HepG2 (cell line): Measurements from ENCODE around the gene USE1. TPM values are rescaled to one million over a fixed set of nuclear protein-coding genes. Genes with fewer than 3 reads are reported as not detected.
A peak's percentile ranks its signal among the peaks of the same experiment; 100 is the strongest.

Source experiments
- GATAD2A ChIP-seq: IDR thresholded peaks from 2 replicates; pipeline ENCODE4 v1.6.1; 2016
- GFI1 ChIP-seq: sonication (generic); formaldehyde crosslinking; IDR thresholded peaks from 2 replicates; pipeline ENCODE4 v1.5.0; 2020; ENCODE audit warnings: missing genetic modification reagents, mild to moderate bottlenecking, borderline replicate concordance
- HNRNPH1 ChIP-seq: fragments of 200-400 bp; formaldehyde crosslinking; optimal IDR thresholded peaks from 2 replicates; pipeline ENCODE3; 2017; ENCODE audit warnings: mild to moderate bottlenecking, low read depth, low read length
- NR2F2 ChIP-seq: IDR thresholded peaks from 2 replicates; pipeline ENCODE4 v1.6.1; 2012; ENCODE audit warnings: low read depth, inconsistent platforms, borderline replicate concordance
- RBM22 ChIP-seq: fragments of 200-400 bp; formaldehyde crosslinking; optimal IDR thresholded peaks from 2 replicates; pipeline ENCODE3; 2017; ENCODE audit warnings: mild to moderate bottlenecking, low read length, moderate library complexity
- RNF2 ChIP-seq: fragments of 450-650 bp; conservative IDR thresholded peaks from 2 replicates; pipeline ENCODE4 v1.6.1; 2016; ENCODE audit warnings: low read depth
- SMC3 ChIP-seq: IDR thresholded peaks from 2 replicates; pipeline ENCODE4 v1.6.1; 2011; ENCODE audit warnings: low read length, improper control_type of control experiment
- SP140L ChIP-seq: sonication (generic); formaldehyde crosslinking; IDR thresholded peaks from 2 replicates; pipeline ENCODE4 v1.4.0; 2020; ENCODE audit warnings: missing genetic modification reagents, borderline replicate concordance
- SP5 ChIP-seq: IDR thresholded peaks from 2 replicates; pipeline ENCODE4 v1.6.1; 2016; ENCODE audit warnings: low read depth, borderline replicate concordance
- TFDP1 ChIP-seq: IDR thresholded peaks from 2 replicates; pipeline ENCODE4 v1.6.1; 2016; ENCODE audit warnings: missing compliant biosample characterization, missing genetic modification reagents, borderline replicate concordance
- THAP9 ChIP-seq: sonication (generic); formaldehyde crosslinking; IDR thresholded peaks from 2 replicates; pipeline ENCODE4; 2020; ENCODE audit warnings: missing genetic modification reagents, mild to moderate bottlenecking, borderline replicate concordance
- ZBTB1 ChIP-seq: sonication (generic); formaldehyde crosslinking; IDR thresholded peaks from 2 replicates; pipeline ENCODE4 v1.4.0; 2020; ENCODE audit warnings: missing genetic modification reagents, borderline replicate concordance
- ZFP82 ChIP-seq: sonication (generic); formaldehyde crosslinking; IDR thresholded peaks from 2 replicates; pipeline ENCODE4 v1.5.1; 2020; ENCODE audit warnings: mild to moderate bottlenecking, missing genetic modification reagents, borderline replicate concordance
- ZNF337 ChIP-seq: sonication (generic); formaldehyde crosslinking; IDR thresholded peaks from 2 replicates; pipeline ENCODE4 v1.5.1; 2020; ENCODE audit warnings: missing genetic modification reagents, low read depth, mild to moderate bottlenecking, borderline replicate concordance
- ZNF407 ChIP-seq: sonication (generic); formaldehyde crosslinking; IDR thresholded peaks from one replicate; pipeline ENCODE4 v1.5.1; 2020; ENCODE audit warnings: mild to moderate bottlenecking, missing genetic modification reagents; ENCODE audit errors: not compliant biosample characterization
- ZNF451 ChIP-seq: sonication (generic); formaldehyde crosslinking; IDR thresholded peaks from 2 replicates; pipeline ENCODE4 v1.5.0; 2020; ENCODE audit warnings: mild to moderate bottlenecking, missing genetic modification reagents
- polyA plus RNA-seq, 8 experiments: library from polyadenylated mRNA; depleted of rRNA in 3 of 8; stranded (reverse) in 7 of 8; unstranded in 1 of 8; fragments of >200 nt; fragmentation: Illumina TruSeq in 4 of 8; extraction: Trizol in 4 of 8; gene quantifications; 2 replicates each; pipeline versions ENCODE4 v1.2.1 to v1.2.3, GENCODE V29; 2011 to 2016; ENCODE audit warnings: low read depth in 4 of 8, missing spikeins in 1 of 8, mixed read lengths in 1 of 8; ENCODE audit not compliant: insufficient read depth in 1 of 8
- total RNA-seq, 5 experiments: library from RNA; depleted of rRNA; stranded (reverse); fragments of >200 nt; fragmentation: Illumina TruSeq; extraction: Trizol; gene quantifications; 2 replicates each; pipeline ENCODE4 v1.2.3, GENCODE V29; 2016; ENCODE audit warnings: low read depth in 1 of 5

Gene USE1
- total and polyA plus RNA-seq, 2 of the 13 experiments (the other 11 are each of a cell fraction or from before 2014, with no cell fraction given), result 9.9 to 17.6 TPM

GRCh38 chr19:17255150-17255621, 40.0 kb downstream of the USE1 start (continued):
- TF ChIP-seq ZNF451 (CRISPR knock-in tag), result no peak
- no peak for TF ChIP-seq ZNF407 (CRISPR knock-in tag)
- TF ChIP-seq RBM22, result no peak
- no peak for TF ChIP-seq SMC3
- no peak for TF ChIP-seq HNRNPH1
- no peak for TF ChIP-seq ZNF337 (CRISPR knock-in tag)
- no peak for TF ChIP-seq RNF2
- no peak for TF ChIP-seq ZFP82 (CRISPR knock-in tag)
- peak; percentile 98 for TF ChIP-seq GFI1 (CRISPR knock-in tag)
- TF ChIP-seq TFDP1 (CRISPR knock-in tag), result peak; percentile 67; the same call in 1 of the 2 replicates
- TF ChIP-seq NR2F2, result peak; percentile 18; the same call in 1 of the 2 replicates
- TF ChIP-seq GATAD2A (CRISPR knock-in tag), result peak; percentile 56
- TF ChIP-seq THAP9, result peak; percentile 74; the same call in 1 of the 2 replicates
- TF ChIP-seq SP5 (CRISPR knock-in tag), result 0 out of 2 replicates have a peak, but pooled peaks have one; percentile 55
- TF ChIP-seq ZBTB1 (CRISPR knock-in tag), result no peak; the same call in 1 of the 2 replicates
- TF ChIP-seq SP140L, result no peak
